Lower leg skin (tissue), 3 donors: Measurements from ENCODE around the gene HDAC3.

Experiments
- POLR2A ChIP-seq, 2 donors: fragments of 450-650 bp; IDR thresholded peaks; one replicate each; pipeline ENCODE4 v1.6.1; 2016 to 2017; ENCODE audit warnings: antibody characterized with exemption in 2 of 2, mild to moderate bottlenecking in 1 of 2, moderate library complexity in 1 of 2
- TF ChIP-seq, protein P1 (sequence below), 3 donors: fragments of 450-650 bp; IDR thresholded peaks; one replicate each; pipeline ENCODE4 v1.5.1; 2016; ENCODE audit warnings: antibody characterized with exemption in 3 of 3, mild to moderate bottlenecking in 3 of 3, moderate library complexity in 2 of 3

DNA sequence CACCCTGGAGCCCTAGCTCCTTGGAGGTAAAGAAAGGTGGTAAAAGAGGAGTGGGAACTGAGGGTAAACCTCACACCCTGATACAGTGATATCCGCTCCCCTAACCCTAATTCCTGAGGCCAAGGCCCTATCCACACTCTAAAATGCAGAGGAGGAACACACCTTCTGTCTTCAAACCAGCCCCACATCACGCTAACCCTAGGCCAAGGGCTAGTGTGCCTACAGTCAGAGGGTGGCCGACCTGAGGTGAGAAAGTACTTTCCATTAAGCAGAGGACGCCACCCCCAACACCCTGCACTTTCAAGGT is 590 bp downstream of the HDAC3 start:
- TF ChIP-seq, protein P1, sequence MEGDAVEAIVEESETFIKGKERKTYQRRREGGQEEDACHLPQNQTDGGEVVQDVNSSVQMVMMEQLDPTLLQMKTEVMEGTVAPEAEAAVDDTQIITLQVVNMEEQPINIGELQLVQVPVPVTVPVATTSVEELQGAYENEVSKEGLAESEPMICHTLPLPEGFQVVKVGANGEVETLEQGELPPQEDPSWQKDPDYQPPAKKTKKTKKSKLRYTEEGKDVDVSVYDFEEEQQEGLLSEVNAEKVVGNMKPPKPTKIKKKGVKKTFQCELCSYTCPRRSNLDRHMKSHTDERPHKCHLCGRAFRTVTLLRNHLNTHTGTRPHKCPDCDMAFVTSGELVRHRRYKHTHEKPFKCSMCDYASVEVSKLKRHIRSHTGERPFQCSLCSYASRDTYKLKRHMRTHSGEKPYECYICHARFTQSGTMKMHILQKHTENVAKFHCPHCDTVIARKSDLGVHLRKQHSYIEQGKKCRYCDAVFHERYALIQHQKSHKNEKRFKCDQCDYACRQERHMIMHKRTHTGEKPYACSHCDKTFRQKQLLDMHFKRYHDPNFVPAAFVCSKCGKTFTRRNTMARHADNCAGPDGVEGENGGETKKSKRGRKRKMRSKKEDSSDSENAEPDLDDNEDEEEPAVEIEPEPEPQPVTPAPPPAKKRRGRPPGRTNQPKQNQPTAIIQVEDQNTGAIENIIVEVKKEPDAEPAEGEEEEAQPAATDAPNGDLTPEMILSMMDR (IDR thresholded peaks at IDR 0.05): no peak
- no peak for TF ChIP-seq POLR2A (IDR thresholded peaks at IDR 0.05)
